ENCODE data around the gene CDK13. TPM values are rescaled to one million over a fixed set of nuclear protein-coding genes. Genes with fewer than 3 reads are reported as not detected.
A peak's percentile ranks its signal among the peaks of the same experiment; 100 is the strongest.

CDK13 gene
- total RNA-seq, 2 donors from 2014 or later = 116 to 136 TPM

GRCh38 chr7:39952803-39953202 is 2.7 kb downstream of the CDK13 start:
- peak overlapping the region; percentile 97 for H3K27ac Mint-ChIP-seq
- no peaks in the 10 kb centered on the region for H3K27me3 Mint-ChIP-seq
- DNase-seq (no peak), ATAC-seq (no peak)
- no peaks in the 10 kb centered on the region for H3K9me3 ChIP-seq (ENCODE audit: control insufficient read depth, low read length, poor library complexity, severe bottlenecking)
- peaks cover 10% of the 10 kb centered on the region for H3K36me3 Mint-ChIP-seq (ENCODE audit: low read depth)
- H3K4me3 Mint-ChIP-seq = peak overlapping the region; percentile 84
- peaks cover 52% of the 10 kb centered on the region for H3K4me1 Mint-ChIP-seq

GRCh38 chr7:39954694-39955093 is 4.6 kb downstream of the CDK13 start:
- Mint-ChIP-seq H3K27ac (no peak overlapping the region), H3K4me1 (peaks cover 38% of the 10 kb centered on the region), H3K4me3 (peak overlapping the region; percentile 79), H3K27me3 (no peaks in the 10 kb centered on the region), H3K36me3 (ENCODE audit: low read depth) (peaks cover 8% of the 10 kb centered on the region)
- DNase-seq (no peak), ATAC-seq (no peak)
- no peaks in the 10 kb centered on the region for H3K9me3 ChIP-seq (ENCODE audit: control insufficient read depth, low read length, poor library complexity, severe bottlenecking)

GRCh38 chr7:39958038-39958437 is 8.0 kb downstream of the CDK13 start:
- Mint-ChIP-seq H3K27ac (no peak overlapping the region), H3K36me3 (ENCODE audit: low read depth) (peaks cover 6% of the 10 kb centered on the region), H3K4me3 (no peak overlapping the region)

GRCh38 chr7:39967406-39968161 is 17.5 kb downstream of the CDK13 start:
- peaks cover 2% of the 10 kb centered on the region for H3K36me3 Mint-ChIP-seq (ENCODE audit: low read depth)
- DNase-seq (no peak), ATAC-seq (no peak)
- H3K27ac Mint-ChIP-seq = peak overlapping the region; percentile 35
- no peaks in the 10 kb centered on the region for H3K27me3 Mint-ChIP-seq
- H3K4me1 Mint-ChIP-seq = peaks cover 72% of the 10 kb centered on the region
- no peaks in the 10 kb centered on the region for H3K9me3 ChIP-seq (ENCODE audit: control insufficient read depth, low read length, poor library complexity, severe bottlenecking)
- no peak overlapping the region for H3K4me3 Mint-ChIP-seq

More at GRCh38 chr7:39958038-39958437, 8.0 kb downstream of the CDK13 start:
- H3K27me3 Mint-ChIP-seq = no peaks in the 10 kb centered on the region
- DNase-seq (no peak), ATAC-seq (no peak)
- H3K4me1 Mint-ChIP-seq = peaks cover 35% of the 10 kb centered on the region
- no peaks in the 10 kb centered on the region for H3K9me3 ChIP-seq (ENCODE audit: control insufficient read depth, low read length, poor library complexity, severe bottlenecking)

GRCh38 chr7:39969431-39969830 is 19.4 kb downstream of the CDK13 start:
- Mint-ChIP-seq H3K36me3 (ENCODE audit: low read depth) (peaks cover 2% of the 10 kb centered on the region), H3K27ac (no peak overlapping the region), H3K4me3 (peak overlapping the region; percentile 25), H3K27me3 (no peaks in the 10 kb centered on the region), H3K4me1 (peaks cover 75% of the 10 kb centered on the region)
- DNase-seq (no peak), ATAC-seq (no peak)
- no peaks in the 10 kb centered on the region for H3K9me3 ChIP-seq (ENCODE audit: control insufficient read depth, low read length, poor library complexity, severe bottlenecking)

GRCh38 chr7:39971924-39972323 is 21.9 kb downstream of the CDK13 start:
- peaks cover 60% of the 10 kb centered on the region for H3K4me1 Mint-ChIP-seq
- H3K9me3 ChIP-seq (ENCODE audit: control insufficient read depth, low read length, poor library complexity, severe bottlenecking) = no peaks in the 10 kb centered on the region
- H3K27me3 Mint-ChIP-seq = no peaks in the 10 kb centered on the region
- H3K4me3 Mint-ChIP-seq = no peak overlapping the region
- H3K27ac Mint-ChIP-seq = no peak overlapping the region
- no peak for DNase-seq
- no peak for ATAC-seq
- H3K36me3 Mint-ChIP-seq (ENCODE audit: low read depth) = no peaks in the 10 kb centered on the region

- Mint-ChIP-seq H3K27ac (peak overlapping the region; percentile 34), H3K4me1 (peaks cover 41% of the 10 kb centered on the region), H3K4me3 (no peak overlapping the region), H3K36me3 (ENCODE audit: low read depth) (no peaks in the 10 kb centered on the region), H3K27me3 (no peaks in the 10 kb centered on the region)
- DNase-seq = no peak
- no peak for ATAC-seq
- no peaks in the 10 kb centered on the region for H3K9me3 ChIP-seq (ENCODE audit: control insufficient read depth, low read length, poor library complexity, severe bottlenecking)
Measured at GRCh38 chr7:39973801-39974200, 23.7 kb downstream of the CDK13 start.

- H3K4me3 Mint-ChIP-seq = no peak overlapping the region
- no peak for DNase-seq
- no peaks in the 10 kb centered on the region for H3K36me3 Mint-ChIP-seq (ENCODE audit: low read depth)
- peak; percentile 33 for ATAC-seq
- H3K27ac Mint-ChIP-seq = no peak overlapping the region
- H3K4me1 Mint-ChIP-seq = peaks cover 12% of the 10 kb centered on the region
- H3K27me3 Mint-ChIP-seq = no peaks in the 10 kb centered on the region
- H3K9me3 ChIP-seq (ENCODE audit: control insufficient read depth, low read length, poor library complexity, severe bottlenecking) = no peaks in the 10 kb centered on the region
Measured at GRCh38 chr7:39978230-39978934, 28.3 kb downstream of the CDK13 start.

GRCh38 chr7:39979406-39980073 is 29.5 kb downstream of the CDK13 start:
- H3K9me3 ChIP-seq (ENCODE audit: control insufficient read depth, low read length, poor library complexity, severe bottlenecking) = no peaks in the 10 kb centered on the region
- no peak overlapping the region for H3K27ac Mint-ChIP-seq
- H3K27me3 Mint-ChIP-seq = no peaks in the 10 kb centered on the region
- peaks cover 10% of the 10 kb centered on the region for H3K4me1 Mint-ChIP-seq
- H3K36me3 Mint-ChIP-seq (ENCODE audit: low read depth) = no peaks in the 10 kb centered on the region
- ATAC-seq (peak; percentile 93), DNase-seq (peak in 1 of 3 donors; percentile 9)
- H3K4me3 Mint-ChIP-seq = no peak overlapping the region

GRCh38 chr7:39985398-39985918 is 35.4 kb downstream of the CDK13 start:
- Mint-ChIP-seq H3K4me1 (peaks cover 40% of the 10 kb centered on the region), H3K27ac (no peak overlapping the region)
- ATAC-seq = peak; percentile 39

GRCh38 chr7:39987641-39988347 is 37.7 kb downstream of the CDK13 start:
- Mint-ChIP-seq H3K4me1 (peaks cover 39% of the 10 kb centered on the region), H3K27ac (no peak overlapping the region), H3K27me3 (no peaks in the 10 kb centered on the region), H3K36me3 (ENCODE audit: low read depth) (peaks cover 6% of the 10 kb centered on the region), H3K4me3 (peak overlapping the region; percentile 55)
- ATAC-seq (peak; percentile 48), DNase-seq (no peak)
- no peaks in the 10 kb centered on the region for H3K9me3 ChIP-seq (ENCODE audit: control insufficient read depth, low read length, poor library complexity, severe bottlenecking)

More at GRCh38 chr7:39985398-39985918, 35.4 kb downstream of the CDK13 start:
- Mint-ChIP-seq H3K4me3 (no peak overlapping the region), H3K36me3 (ENCODE audit: low read depth) (peaks cover 6% of the 10 kb centered on the region), H3K27me3 (no peaks in the 10 kb centered on the region)
- DNase-seq = no peak
- H3K9me3 ChIP-seq (ENCODE audit: control insufficient read depth, low read length, poor library complexity, severe bottlenecking) = no peaks in the 10 kb centered on the region

- no peaks in the 10 kb centered on the region for H3K9me3 ChIP-seq (ENCODE audit: control insufficient read depth, low read length, poor library complexity, severe bottlenecking)
- Mint-ChIP-seq H3K27ac (peak overlapping the region; percentile 29), H3K27me3 (no peaks in the 10 kb centered on the region), H3K36me3 (ENCODE audit: low read depth) (peaks cover 6% of the 10 kb centered on the region), H3K4me3 (peak overlapping the region; percentile 15), H3K4me1 (peaks cover 10% of the 10 kb centered on the region)
- DNase-seq (no peak), ATAC-seq (no peak)
Measured at GRCh38 chr7:40000734-40001315, 50.8 kb downstream of the CDK13 start.
